Activated T-cell treated with anti-CD3 and anti-CD28 coated beads for 4 hours (primary cell): Measurements from ENCODE around the gene NPAT.
A peak's percentile ranks its signal among the peaks of the same experiment; 100 is the strongest.

ENCODE experiments used
- DNase-seq: peaks from one replicate; pipeline ENCODE4 v3.0.0-alpha.2; 2020

Gene NPAT

GRCh38 chr11:108222574-108223347 lies at the start of gene NPAT, which contains the start of gene ATM:
NPAT (minus strand) TSS chr11:108222638; CDS start chr11:108222536, 102 bp downstream.
ATM (plus strand) TSS chr11:108223067; CDS start chr11:108227625, 4,558 bp downstream.
- DNase-seq: peak; percentile 92

GRCh38 chr11:108269583-108269982 lies 47.1 kb upstream of the NPAT start:
- DNase-seq: no peak

GRCh38 chr11:108253176-108253575 lies 30.7 kb upstream of the NPAT start:
- DNase-seq: no peak

- no peak for DNase-seq
These were observed 24.4 kb upstream of the NPAT start for GRCh38 chr11:108246885-108247284.

GRCh38 chr11:108246308-108246707 lies 23.9 kb upstream of the NPAT start:
- DNase-seq: no peak

- no peak for DNase-seq
These were observed 20.0 kb upstream of the NPAT start for GRCh38 chr11:108242422-108242821.

GRCh38 chr11:108241330-108242037 lies 19.0 kb upstream of the NPAT start:
- no peak for DNase-seq

- no peak for DNase-seq
These were observed 16.6 kb upstream of the NPAT start for GRCh38 chr11:108239076-108239475.

GRCh38 chr11:108237058-108237481 lies 14.6 kb upstream of the NPAT start:
- no peak for DNase-seq

- no peak for DNase-seq
These were observed 13.2 kb upstream of the NPAT start for GRCh38 chr11:108235633-108236032.

- DNase-seq: no peak
These were observed 12.8 kb upstream of the NPAT start for GRCh38 chr11:108235192-108235591.

GRCh38 chr11:108233277-108233945 lies 11.0 kb upstream of the NPAT start:
- no peak for DNase-seq

- no peak for DNase-seq
These were observed 5.8 kb upstream of the NPAT start for GRCh38 chr11:108228251-108228650.

GRCh38 chr11:108226036-108226435 lies 3.6 kb upstream of the NPAT start:
- DNase-seq: no peak

GRCh38 chr11:108224911-108225786 lies 2.7 kb upstream of the NPAT start:
- DNase-seq: no peak

GRCh38 chr11:108224366-108224765 lies 1.9 kb upstream of the NPAT start:
- DNase-seq: no peak

- peak; percentile 19 for DNase-seq
These were observed 1.1 kb upstream of the NPAT start for GRCh38 chr11:108223348-108224149.

GRCh38 chr11:108221911-108222573 lies 396 bp downstream of the NPAT start:
- DNase-seq: peak; percentile 18

GRCh38 chr11:108221371-108221770 lies 1.1 kb downstream of the NPAT start:
- DNase-seq: no peak

GRCh38 chr11:108220721-108221336 lies 1.6 kb downstream of the NPAT start:
- DNase-seq: no peak
